Measurements from ENCODE around the gene TTC7B. TPM values are rescaled to one million over a fixed set of nuclear protein-coding genes. Genes with fewer than 3 reads are reported as not detected.

The TTC7B gene
- total RNA-seq, 4 donors from 2014 or later = 19.1 to 87.6 (median 22.1) TPM

DNA sequence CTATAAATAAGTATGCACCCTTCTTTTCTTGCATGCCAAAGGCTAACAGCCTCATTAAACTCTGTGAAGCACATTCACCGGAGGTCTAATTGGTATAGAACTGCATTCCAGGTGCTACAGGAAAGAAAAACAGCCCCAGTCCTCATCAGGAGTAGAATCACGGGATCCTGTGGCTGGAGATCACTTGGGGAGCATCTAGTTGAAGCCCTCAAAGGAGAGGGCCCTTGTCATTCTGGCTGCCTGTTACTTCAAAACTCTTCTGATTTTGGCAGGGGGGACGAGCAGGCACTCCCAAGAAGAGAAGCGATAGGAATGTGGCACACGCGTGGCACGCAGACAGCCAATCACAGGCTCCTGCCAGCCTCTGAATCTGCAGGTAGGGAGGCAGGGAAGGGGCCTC is 154.4 kb downstream of the TTC7B start:
- no peak overlapping the region for H3K4me3 ChIP-seq (replicated peaks in 1 of 3)
- peak; percentile 76 to 82 for DNase-seq
- H3K27ac ChIP-seq = peak overlapping the region; percentile 8 to 81 (median 76)
- H3K9me3 ChIP-seq = no peaks in the 10 kb centered on the region
- TF ChIP-seq, protein P1, sequence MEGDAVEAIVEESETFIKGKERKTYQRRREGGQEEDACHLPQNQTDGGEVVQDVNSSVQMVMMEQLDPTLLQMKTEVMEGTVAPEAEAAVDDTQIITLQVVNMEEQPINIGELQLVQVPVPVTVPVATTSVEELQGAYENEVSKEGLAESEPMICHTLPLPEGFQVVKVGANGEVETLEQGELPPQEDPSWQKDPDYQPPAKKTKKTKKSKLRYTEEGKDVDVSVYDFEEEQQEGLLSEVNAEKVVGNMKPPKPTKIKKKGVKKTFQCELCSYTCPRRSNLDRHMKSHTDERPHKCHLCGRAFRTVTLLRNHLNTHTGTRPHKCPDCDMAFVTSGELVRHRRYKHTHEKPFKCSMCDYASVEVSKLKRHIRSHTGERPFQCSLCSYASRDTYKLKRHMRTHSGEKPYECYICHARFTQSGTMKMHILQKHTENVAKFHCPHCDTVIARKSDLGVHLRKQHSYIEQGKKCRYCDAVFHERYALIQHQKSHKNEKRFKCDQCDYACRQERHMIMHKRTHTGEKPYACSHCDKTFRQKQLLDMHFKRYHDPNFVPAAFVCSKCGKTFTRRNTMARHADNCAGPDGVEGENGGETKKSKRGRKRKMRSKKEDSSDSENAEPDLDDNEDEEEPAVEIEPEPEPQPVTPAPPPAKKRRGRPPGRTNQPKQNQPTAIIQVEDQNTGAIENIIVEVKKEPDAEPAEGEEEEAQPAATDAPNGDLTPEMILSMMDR (IDR thresholded peaks at IDR 0.05) = peak in 1 of 6 experiments; percentile 2
- no peak for TF ChIP-seq POLR2A (IDR thresholded peaks at IDR 0.05)
- no peaks in the 10 kb centered on the region for H3K27me3 ChIP-seq
- peaks cover 13% of the 10 kb centered on the region in 2 donors for H3K4me1 ChIP-seq
- 46 to 50% methylated on average over 7 of the region's 7 CpGs for WGBS, 2 donors
- intact Hi-C loops (cut with DNase I) = no loop called here
- no peaks in the 10 kb centered on the region for H3K36me3 ChIP-seq

DNA sequence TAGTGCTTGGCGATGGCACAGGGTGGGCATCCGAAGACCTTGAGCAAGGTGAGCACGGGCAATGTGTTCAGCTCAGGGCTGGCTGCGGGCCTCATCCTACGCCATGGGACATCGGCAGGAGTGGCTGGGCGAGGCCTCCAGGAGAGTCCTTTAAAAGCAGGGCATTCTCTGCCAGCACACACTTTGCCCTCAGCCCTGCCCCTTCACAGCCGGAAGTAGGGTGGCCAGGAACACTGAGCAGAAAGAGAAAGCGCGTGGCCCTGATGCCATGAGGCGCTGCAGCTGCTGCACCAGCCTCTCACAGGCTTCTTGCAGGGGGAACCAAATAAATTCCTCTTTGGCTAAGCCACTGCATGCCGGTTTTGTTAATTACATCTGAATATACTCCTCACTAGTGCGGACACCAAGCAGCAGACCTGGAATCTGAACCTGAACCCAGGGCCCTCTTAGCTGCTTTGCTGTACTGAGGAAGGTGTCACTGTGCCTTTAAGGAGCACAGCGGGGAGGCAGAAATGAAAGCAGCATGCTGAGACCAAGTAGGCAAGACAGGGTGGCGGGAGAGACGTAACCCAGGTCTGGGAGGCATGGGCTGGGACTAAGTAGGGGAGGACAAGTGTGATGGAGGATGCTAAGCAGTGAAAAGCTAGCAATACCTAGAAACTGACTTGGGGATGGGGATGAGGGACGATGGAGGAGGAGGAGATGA is 155.2 kb downstream of the TTC7B start:
- WGBS, 2 donors = 47 to 59% methylated on average over 12 to 17 of the region's 17 CpGs
- H3K9me3 ChIP-seq = no peaks in the 10 kb centered on the region
- no peaks in the 10 kb centered on the region for H3K36me3 ChIP-seq
- peak in 1 of 2 donors; percentile 47 for TF ChIP-seq POLR2A (IDR thresholded peaks at IDR 0.05)
- TF ChIP-seq, protein P1 (IDR thresholded peaks at IDR 0.05) = no peak
- H3K4me3 ChIP-seq (replicated peaks in 1 of 3) = no peak overlapping the region
- peak overlapping the region; percentile 40 to 81 (median 76) for H3K27ac ChIP-seq
- peaks cover 19 to 20% of the 10 kb centered on the region in 2 donors for H3K4me1 ChIP-seq
- peak; percentile 90 to 91 for DNase-seq
- no peaks in the 10 kb centered on the region for H3K27me3 ChIP-seq
- intact Hi-C loops (cut with DNase I) = no loop called here

- no peak for DNase-seq
- intact Hi-C loops (cut with DNase I) = no loop called here
- Histone ChIP-seq H3K36me3 (no peaks in the 10 kb centered on the region), H3K4me3 (replicated peaks in 1 of 3) (no peak overlapping the region), H3K27ac (no peak overlapping the region), H3K9me3 (no peaks in the 10 kb centered on the region), H3K27me3 (no peaks in the 10 kb centered on the region), H3K4me1 (peaks cover 32 to 37% of the 10 kb centered on the region in 2 donors)
- 79 to 84% methylated on average over 2 of the region's 2 CpGs for WGBS, 2 donors
- no peak for TF ChIP-seq POLR2A (IDR thresholded peaks at IDR 0.05)
- TF ChIP-seq, protein P1 (IDR thresholded peaks at IDR 0.05) = no peak
Measured at GRCh38 chr14:90659156-90659555, 157.1 kb downstream of the TTC7B start.

DNA sequence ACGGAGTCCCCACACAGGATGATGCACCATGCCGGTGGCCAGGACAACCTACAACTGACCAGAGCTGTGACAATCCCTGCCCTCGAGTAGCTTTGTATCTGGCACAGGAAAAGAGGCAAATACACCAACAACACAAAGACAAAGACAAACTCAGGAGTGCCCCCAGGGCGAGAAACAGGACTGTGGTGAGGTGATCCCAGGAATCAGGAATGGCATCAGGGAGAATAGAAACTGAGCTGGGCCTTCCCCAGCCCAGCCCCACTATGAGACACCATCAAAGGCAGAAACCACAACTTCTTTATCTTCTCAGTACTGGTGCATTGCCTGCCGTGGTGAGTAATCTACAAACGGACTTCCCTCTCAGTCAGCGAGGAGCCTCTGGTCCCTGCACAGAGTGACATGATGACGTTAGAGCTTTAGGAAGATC is 157.7 kb downstream of the TTC7B start:
- Histone ChIP-seq H3K27me3 (no peaks in the 10 kb centered on the region), H3K36me3 (no peaks in the 10 kb centered on the region), H3K27ac (no peak overlapping the region), H3K4me1 (peaks cover 32 to 37% of the 10 kb centered on the region in 2 donors), H3K9me3 (no peaks in the 10 kb centered on the region), H3K4me3 (replicated peaks in 1 of 3) (no peak overlapping the region)
- 79 to 90% methylated on average over 8 of the region's 8 CpGs for WGBS, 2 donors
- no peak for DNase-seq
- TF ChIP-seq, protein P1 (IDR thresholded peaks at IDR 0.05) = no peak
- TF ChIP-seq POLR2A (IDR thresholded peaks at IDR 0.05) = no peak
- intact Hi-C loops (cut with DNase I) = no loop called here

DNA sequence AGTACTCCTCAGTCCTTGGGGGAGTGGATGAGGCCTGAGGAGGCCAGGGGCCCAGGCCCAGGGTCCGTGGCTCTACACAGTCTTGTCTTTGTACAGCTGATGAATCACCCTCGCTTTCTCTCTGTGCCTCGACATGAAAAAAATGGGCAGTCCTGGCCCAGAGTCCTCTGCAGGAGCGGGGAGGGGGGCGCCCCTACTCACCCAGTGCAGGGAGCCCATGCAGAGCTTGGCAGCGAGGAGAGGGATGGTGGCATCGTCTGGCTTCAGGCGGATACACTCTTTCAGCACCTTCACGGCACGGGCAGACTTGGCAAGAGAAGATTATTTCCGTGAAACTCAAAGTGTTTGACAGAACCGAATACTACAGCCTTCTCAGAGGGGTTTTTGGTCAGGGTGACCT is 159.3 kb downstream of the TTC7B start:
- 93 to 96% methylated on average over 10 to 12 of the region's 12 CpGs for WGBS, 2 donors

More for the DNA sequence above, 159.3 kb downstream of the TTC7B start:
- Histone ChIP-seq H3K4me3 (replicated peaks in 1 of 3) (no peak overlapping the region), H3K36me3 (no peaks in the 10 kb centered on the region), H3K27me3 (no peaks in the 10 kb centered on the region), H3K9me3 (no peaks in the 10 kb centered on the region), H3K27ac (peak overlapping the region in 1 of 3 donors; percentile 74), H3K4me1 (peaks cover 32 to 37% of the 10 kb centered on the region in 2 donors)
- intact Hi-C loops (cut with DNase I) = no loop called here
- DNase-seq = no peak
- no peak for TF ChIP-seq POLR2A (IDR thresholded peaks at IDR 0.05)
- TF ChIP-seq, protein P1 (IDR thresholded peaks at IDR 0.05) = no peak
